ENCODE data around the gene TSPAN4. TPM values are rescaled to one million over a fixed set of nuclear protein-coding genes. Genes with fewer than 3 reads are reported as not detected.
A peak's percentile ranks its signal among the peaks of the same experiment; 100 is the strongest.

Gene TSPAN4
- total and polyA plus RNA-seq, 9 of the 15 experiments (the other 6 are each of a cell fraction or from before 2014, with no cell fraction given): 0.07 to 31.0 (median 15.7) TPM

GRCh38 chr11:797296-798092 is 45.2 kb upstream of the TSPAN4 start (continued):
- TF ChIP-seq MEF2D (tag; conservative IDR thresholded peaks at IDR 0.05; ENCODE audit: low read depth) (no peak), HBP1 (CRISPR knock-in tag; IDR thresholded peaks at IDR 0.05) (peak; percentile 55; the same call in 1 of the 2 replicates), CBFB (CRISPR knock-in tag; IDR thresholded peaks at IDR 0.05) (no peak), FOXA1 (IDR thresholded peaks at IDR 0.05; ENCODE audit: borderline replicate concordance) (no peak), MXD1 (CRISPR knock-in tag; IDR thresholded peaks at IDR 0.05; ENCODE audit: borderline replicate concordance, poor library complexity, severe bottlenecking) (peak; percentile 44), SP1 (CRISPR knock-in tag; IDR thresholded peaks at IDR 0.05) (peak; percentile 34; the same call in 1 of the 2 replicates), RBM34 (IDR thresholded peaks at IDR 0.05; ENCODE audit: borderline replicate concordance, insufficient read depth, low read length) (no peak), FOS (IDR thresholded peaks at IDR 0.05; ENCODE audit: extremely low read depth, insufficient read length) (no peak), ADNP (tag; IDR thresholded peaks at IDR 0.05) (no peak), HNRNPH1 (optimal IDR thresholded peaks at IDR 0.05; ENCODE audit: low read depth, low read length) (no peak), ZNF592 (IDR thresholded peaks at IDR 0.05) (no peak), E2F6 (IDR thresholded peaks at IDR 0.05; ENCODE audit: borderline replicate concordance in 1 of 2, extremely low read depth in 1 of 2, insufficient read depth in 1 of 2, insufficient read length in 1 of 2, low read depth in 1 of 2, low read length in 1 of 2, poor library complexity in 1 of 2, severe bottlenecking in 1 of 2) (peak in 1 of 2 experiments; percentile 22), EWSR1 (IDR thresholded peaks at IDR 0.05; ENCODE audit: borderline replicate concordance, low read depth, partially characterized antibody) (no peak), FOXP4 (CRISPR knock-in tag; IDR thresholded peaks at IDR 0.05; ENCODE audit: borderline replicate concordance) (no peak), ZNF253 (CRISPR knock-in tag; conservative IDR thresholded peaks at IDR 0.05) (no peak)

Measured in K562 (cell line).